Measurements from ENCODE around the gene NFE2L2.
A peak's percentile ranks its signal among the peaks of the same experiment; 100 is the strongest.

NFE2L2 gene

GRCh38 chr2:177255227-177255601 is 9.3 kb downstream of the NFE2L2 start:
- in situ Hi-C loops (cut with HindIII; ENCODE audit: low sequenced_read_pairs): no loop called here
- no peak for DNase-seq (ENCODE audit: low read depth, low spot score)
- H3K4me3 ChIP-seq (ENCODE audit: low read depth, low read length): no peak overlapping the region
- TF ChIP-seq CTCF (IDR thresholded peaks at IDR 0.05; ENCODE audit: low read depth, low read length): no peak

- H3K4me3 ChIP-seq (ENCODE audit: low read depth, low read length): no peak overlapping the region
- peak; percentile 56 for TF ChIP-seq CTCF (IDR thresholded peaks at IDR 0.05; ENCODE audit: low read depth, low read length)
- no peak for DNase-seq (ENCODE audit: low read depth, low spot score)
- in situ Hi-C loops (cut with HindIII; ENCODE audit: low sequenced_read_pairs): no loop called here
These were observed 9.9 kb downstream of the NFE2L2 start for GRCh38 chr2:177254433-177255226.

GRCh38 chr2:177253704-177254103 is 10.8 kb downstream of the NFE2L2 start:
- in situ Hi-C loops (cut with HindIII; ENCODE audit: low sequenced_read_pairs): no loop called here
- no peak for TF ChIP-seq CTCF (IDR thresholded peaks at IDR 0.05; ENCODE audit: low read depth, low read length)
- H3K4me3 ChIP-seq (ENCODE audit: low read depth, low read length): no peak overlapping the region
- no peak for DNase-seq (ENCODE audit: low read depth, low spot score)

- in situ Hi-C loops (cut with HindIII; ENCODE audit: low sequenced_read_pairs): no loop called here
These were observed 11.6 kb downstream of the NFE2L2 start for GRCh38 chr2:177252808-177253531.

GRCh38 chr2:177251165-177251542 is 13.4 kb downstream of the NFE2L2 start:
- no peak for DNase-seq (ENCODE audit: low read depth, low spot score)
- no peak overlapping the region for H3K4me3 ChIP-seq (ENCODE audit: low read depth, low read length)

More at GRCh38 chr2:177252808-177253531, 11.6 kb downstream of the NFE2L2 start:
- no peak for DNase-seq (ENCODE audit: low read depth, low spot score)
- no peak overlapping the region for H3K4me3 ChIP-seq (ENCODE audit: low read depth, low read length)
- TF ChIP-seq CTCF (IDR thresholded peaks at IDR 0.05; ENCODE audit: low read depth, low read length): no peak

GRCh38 chr2:177250461-177250860 is 14.1 kb downstream of the NFE2L2 start:
- in situ Hi-C loops (cut with HindIII; ENCODE audit: low sequenced_read_pairs): no loop called here
- no peak for TF ChIP-seq CTCF (IDR thresholded peaks at IDR 0.05; ENCODE audit: low read depth, low read length)
- H3K4me3 ChIP-seq (ENCODE audit: low read depth, low read length): no peak overlapping the region

More at GRCh38 chr2:177251165-177251542, 13.4 kb downstream of the NFE2L2 start:
- in situ Hi-C loops (cut with HindIII; ENCODE audit: low sequenced_read_pairs): no loop called here
- no peak for TF ChIP-seq CTCF (IDR thresholded peaks at IDR 0.05; ENCODE audit: low read depth, low read length)

More at GRCh38 chr2:177250461-177250860, 14.1 kb downstream of the NFE2L2 start:
- DNase-seq (ENCODE audit: low read depth, low spot score): no peak

Data from astrocyte of the spinal cord (primary cell).